Peyer's patch (tissue), 4 donors: ENCODE data around the gene B4GALNT2.

Experiments
- CTCF ChIP-seq, 6 experiments: fragments of 450-650 bp in 4 of 6; fragments of 200-600 bp in 2 of 6; sonication (generic) in 1 of 6; IDR thresholded peaks; one replicate each; pipeline ENCODE4 v1.5.1; 2017 to 2019; ENCODE audit warnings: antibody characterized with exemption in 6 of 6, mild to moderate bottlenecking in 3 of 6, moderate library complexity in 1 of 6
- POLR2A ChIP-seq, 2 donors: fragments of 450-650 bp; IDR thresholded peaks; one replicate each; pipeline ENCODE4 v1.5.1; 2017; ENCODE audit warnings: antibody characterized with exemption in 2 of 2, mild to moderate bottlenecking in 2 of 2, moderate library complexity in 2 of 2

GRCh38 chr17:49191917-49192741 is 59.6 kb downstream of the B4GALNT2 start:
- TF ChIP-seq CTCF (IDR thresholded peaks at IDR 0.05) (peak in 3 of 6 experiments; percentile 4 to 38 (median 14)), POLR2A (IDR thresholded peaks at IDR 0.05) (no peak)
